HG02852 (cell line): ENCODE measurements around the gene PLET1.

Experiments used
- ATAC-seq: cut with Tn5 transposase; IDR thresholded peaks from one replicate; pipeline ENCODE4 v1.9.1; 2021; ENCODE audit warnings: mild to moderate bottlenecking, moderate library complexity; ENCODE audit not compliant: unreplicated experiment

PLET1 gene

GRCh38 chr11:112260490-112260889 lies at the start of gene PLET1:
Gene PLET1, minus strand, starts transcription at chr11:112260860. Its CDS starts 271 bp downstream, at chr11:112260589.
- no peak for ATAC-seq

GRCh38 chr11:112310419-112310818 lies 49.8 kb upstream of the PLET1 start:
- no peak for ATAC-seq

- ATAC-seq, result no peak
Measured at GRCh38 chr11:112308651-112309050, 48.0 kb upstream of the PLET1 start.

- no peak for ATAC-seq
Measured at GRCh38 chr11:112307616-112308015, 47.0 kb upstream of the PLET1 start.

- no peak for ATAC-seq
Measured at GRCh38 chr11:112306230-112306629, 45.6 kb upstream of the PLET1 start.

- ATAC-seq, result no peak
Measured at GRCh38 chr11:112304914-112305313, 44.3 kb upstream of the PLET1 start.

GRCh38 chr11:112303616-112304015 lies 43.0 kb upstream of the PLET1 start:
- no peak for ATAC-seq

- ATAC-seq, result no peak
Measured at GRCh38 chr11:112302226-112302868, 41.7 kb upstream of the PLET1 start.

GRCh38 chr11:112300094-112300786 lies 39.6 kb upstream of the PLET1 start:
- no peak for ATAC-seq

- ATAC-seq, result no peak
Measured at GRCh38 chr11:112298535-112298934, 37.9 kb upstream of the PLET1 start.

GRCh38 chr11:112297248-112297866 lies 36.7 kb upstream of the PLET1 start:
- ATAC-seq, result no peak

- ATAC-seq, result no peak
Measured at GRCh38 chr11:112296044-112296443, 35.4 kb upstream of the PLET1 start.

GRCh38 chr11:112294688-112295340 lies 34.2 kb upstream of the PLET1 start:
- no peak for ATAC-seq

GRCh38 chr11:112293614-112294013 lies 33.0 kb upstream of the PLET1 start:
- ATAC-seq, result no peak

GRCh38 chr11:112292785-112293407 lies 32.2 kb upstream of the PLET1 start:
- ATAC-seq, result no peak

- no peak for ATAC-seq
Measured at GRCh38 chr11:112292188-112292587, 31.5 kb upstream of the PLET1 start.

- ATAC-seq, result no peak
Measured at GRCh38 chr11:112291191-112291590, 30.5 kb upstream of the PLET1 start.

GRCh38 chr11:112290493-112290850 lies 29.8 kb upstream of the PLET1 start:
- no peak for ATAC-seq

- ATAC-seq, result peak; percentile 95
Measured at GRCh38 chr11:112289588-112290492, 29.2 kb upstream of the PLET1 start.

- ATAC-seq, result no peak
Measured at GRCh38 chr11:112288021-112288420, 27.4 kb upstream of the PLET1 start.
